ENCODE data around the gene TMIGD1. TPM values are rescaled to one million over a fixed set of nuclear protein-coding genes. Genes with fewer than 3 reads are reported as not detected.
A peak's percentile ranks its signal among the peaks of the same experiment; 100 is the strongest.

TMIGD1 gene
- total RNA-seq, 1 experiment from 2014 or later = not detected

GRCh38 chr17:30291543-30292285 is 42.1 kb downstream of the TMIGD1 start, which contains the start of gene BLMH:
BLMH (minus strand) TSS chr17:30291944; CDS start chr17:30291819, 125 bp downstream.
- Histone ChIP-seq H3K4me2 (ENCODE audit: low read length) (peak within 1 kb of the TSS; percentile 79), H4K20me1 (ENCODE audit: insufficient read depth) (no peaks in the 10 kb centered on the region), H3K79me2 (ENCODE audit: insufficient read depth, low read length) (peaks cover 26% of the 10 kb centered on the region), H3K36me3 (ENCODE audit: control insufficient read depth in 1 of 2, insufficient read depth in 2 of 2, low read length in 2 of 2) (peaks cover 12 to 13% of the 10 kb centered on the region in 2 experiments; a peak in 3 of 4 replicates), H3K27me3 (ENCODE audit: insufficient read depth, low read length) (no peaks in the 10 kb centered on the region), H3K27ac (ENCODE audit: low read depth, low read length) (peak within 1 kb of the TSS; percentile 73), H3K9me3 (ENCODE audit: control insufficient read depth in 1 of 2, insufficient read depth in 1 of 2, low read depth in 1 of 2, low read length in 2 of 2) (no peaks in the 10 kb centered on the region), H3K4me1 (ENCODE audit: control insufficient read depth in 1 of 2, insufficient read depth in 2 of 2, low read length in 2 of 2) (peaks cover 8 to 17% of the 10 kb centered on the region in 2 experiments; a peak in 3 of 4 replicates), H3K9ac (ENCODE audit: low read length) (peak within 1 kb of the TSS; percentile 90), H2AFZ (ENCODE audit: low read depth, low read length, poor library complexity, severe bottlenecking) (peak within 1 kb of the TSS; percentile 76), H3K9me2 (ENCODE audit: insufficient read depth) (no peaks in the 10 kb centered on the region), H3K4me3 (replicated peaks in 1 of 2; ENCODE audit: low read depth in 1 of 2, low read length in 2 of 2) (peak within 1 kb of the TSS; percentile 78 to 87)
- intact Hi-C loops (cut with micrococcal nuclease) = no loop called here
- POLR2A ChIA-PET = interaction anchor here (0.7 to 1.4 kb wide), 2 partner anchors 13 to 16 kb away, joined by 3 to 4 read pairs; no protein-coding TSS in a partner anchor
- CTCF ChIA-PET = interaction anchor here (0.7 to 2.0 kb wide), 3 partner anchors 44 to 187 kb away, joined by 3 to 8 read pairs (median 4); no protein-coding TSS in a partner anchor
- BruUV-seq (replicated peaks) = no TSS peak
- peak; percentile 90 for ATAC-seq
- RAD21 ChIA-PET (ENCODE audit: low non-redundant PET in 1 of 2, low total read pairs in 2 of 2, uncharacterized antibody in 2 of 2, unreplicated experiment in 2 of 2) = interaction anchor here in 1 of 2 experiments (1.9 kb wide), 1 partner anchor 44 kb away, joined by 4 read pairs; no protein-coding TSS in a partner anchor
- no peak for DNase-seq (ENCODE audit: low read depth, low spot score)
- no peak for TF ChIP-seq EZH2phosphoT487 (IDR thresholded peaks at IDR 0.05; ENCODE audit: borderline replicate concordance)
- peak; percentile 24; the same call in 1 of the 2 replicates for TF ChIP-seq SP1 (IDR thresholded peaks at IDR 0.05; ENCODE audit: low read depth)
- TF ChIP-seq TCF7L2 (IDR thresholded peaks at IDR 0.05; ENCODE audit: borderline replicate concordance, extremely low read depth, insufficient read depth, insufficient read length) = peak; percentile 22
- TF ChIP-seq ZFX (IDR thresholded peaks at IDR 0.05) = peak; percentile 75
- TF ChIP-seq ZNF274 (IDR thresholded peaks at IDR 0.05; ENCODE audit: low read depth, low read length) = no peak
- peak; percentile 72 for TF ChIP-seq POLR2A (IDR thresholded peaks at IDR 0.05; ENCODE audit: borderline replicate concordance, extremely low read depth, insufficient read depth, insufficient read length)
- no peak for TF ChIP-seq EZH2 (IDR thresholded peaks at IDR 0.05)
- TF ChIP-seq EGR1 (IDR thresholded peaks at IDR 0.05; ENCODE audit: low read depth) = peak; percentile 77
- TF ChIP-seq, protein P1, sequence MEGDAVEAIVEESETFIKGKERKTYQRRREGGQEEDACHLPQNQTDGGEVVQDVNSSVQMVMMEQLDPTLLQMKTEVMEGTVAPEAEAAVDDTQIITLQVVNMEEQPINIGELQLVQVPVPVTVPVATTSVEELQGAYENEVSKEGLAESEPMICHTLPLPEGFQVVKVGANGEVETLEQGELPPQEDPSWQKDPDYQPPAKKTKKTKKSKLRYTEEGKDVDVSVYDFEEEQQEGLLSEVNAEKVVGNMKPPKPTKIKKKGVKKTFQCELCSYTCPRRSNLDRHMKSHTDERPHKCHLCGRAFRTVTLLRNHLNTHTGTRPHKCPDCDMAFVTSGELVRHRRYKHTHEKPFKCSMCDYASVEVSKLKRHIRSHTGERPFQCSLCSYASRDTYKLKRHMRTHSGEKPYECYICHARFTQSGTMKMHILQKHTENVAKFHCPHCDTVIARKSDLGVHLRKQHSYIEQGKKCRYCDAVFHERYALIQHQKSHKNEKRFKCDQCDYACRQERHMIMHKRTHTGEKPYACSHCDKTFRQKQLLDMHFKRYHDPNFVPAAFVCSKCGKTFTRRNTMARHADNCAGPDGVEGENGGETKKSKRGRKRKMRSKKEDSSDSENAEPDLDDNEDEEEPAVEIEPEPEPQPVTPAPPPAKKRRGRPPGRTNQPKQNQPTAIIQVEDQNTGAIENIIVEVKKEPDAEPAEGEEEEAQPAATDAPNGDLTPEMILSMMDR (IDR thresholded peaks at IDR 0.05 in 2 of 3, conservative IDR thresholded peaks at IDR 0.05 in 1 of 3; ENCODE audit: borderline replicate concordance in 1 of 3, insufficient read depth in 1 of 3, low read depth in 2 of 3, low read length in 2 of 3) = no peak
- TF ChIP-seq ELF1 (IDR thresholded peaks at IDR 0.05; ENCODE audit: borderline replicate concordance, low read depth) = no peak
- TF ChIP-seq SRF (IDR thresholded peaks at IDR 0.05; ENCODE audit: low read depth) = no peak
- peak; percentile 78 for TF ChIP-seq SIN3A (IDR thresholded peaks at IDR 0.05; ENCODE audit: low read depth)
- TF ChIP-seq POLR2AphosphoS5 (IDR thresholded peaks at IDR 0.05; ENCODE audit: low read depth, low read length) = peak; percentile 83
- TF ChIP-seq, protein P2, sequence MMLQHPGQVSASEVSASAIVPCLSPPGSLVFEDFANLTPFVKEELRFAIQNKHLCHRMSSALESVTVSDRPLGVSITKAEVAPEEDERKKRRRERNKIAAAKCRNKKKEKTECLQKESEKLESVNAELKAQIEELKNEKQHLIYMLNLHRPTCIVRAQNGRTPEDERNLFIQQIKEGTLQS (IDR thresholded peaks at IDR 0.05) = no peak
- TF ChIP-seq REST (IDR thresholded peaks at IDR 0.05; ENCODE audit: low read depth) = no peak
- peak; percentile 24; the same call in 1 of the 2 replicates for TF ChIP-seq MAX (IDR thresholded peaks at IDR 0.05)
- TF ChIP-seq CEBPB (IDR thresholded peaks at IDR 0.05; ENCODE audit: low read depth) = no peak
- TF ChIP-seq JUND (IDR thresholded peaks at IDR 0.05) = peak; percentile 25; the same call in 1 of the 2 replicates
- TF ChIP-seq FOSL1 (IDR thresholded peaks at IDR 0.05; ENCODE audit: low read depth) = 0 out of 2 replicates have a peak, but pooled peaks have one; percentile 26
